ENCODE measurements around the gene MED29. TPM values are rescaled to one million over a fixed set of nuclear protein-coding genes. Genes with fewer than 3 reads are reported as not detected.

The MED29 gene
- total and polyA plus RNA-seq, 2 of the 13 experiments (the other 11 are each of a cell fraction or from before 2014, with no cell fraction given) = 14.0 to 19.7 TPM

DNA sequence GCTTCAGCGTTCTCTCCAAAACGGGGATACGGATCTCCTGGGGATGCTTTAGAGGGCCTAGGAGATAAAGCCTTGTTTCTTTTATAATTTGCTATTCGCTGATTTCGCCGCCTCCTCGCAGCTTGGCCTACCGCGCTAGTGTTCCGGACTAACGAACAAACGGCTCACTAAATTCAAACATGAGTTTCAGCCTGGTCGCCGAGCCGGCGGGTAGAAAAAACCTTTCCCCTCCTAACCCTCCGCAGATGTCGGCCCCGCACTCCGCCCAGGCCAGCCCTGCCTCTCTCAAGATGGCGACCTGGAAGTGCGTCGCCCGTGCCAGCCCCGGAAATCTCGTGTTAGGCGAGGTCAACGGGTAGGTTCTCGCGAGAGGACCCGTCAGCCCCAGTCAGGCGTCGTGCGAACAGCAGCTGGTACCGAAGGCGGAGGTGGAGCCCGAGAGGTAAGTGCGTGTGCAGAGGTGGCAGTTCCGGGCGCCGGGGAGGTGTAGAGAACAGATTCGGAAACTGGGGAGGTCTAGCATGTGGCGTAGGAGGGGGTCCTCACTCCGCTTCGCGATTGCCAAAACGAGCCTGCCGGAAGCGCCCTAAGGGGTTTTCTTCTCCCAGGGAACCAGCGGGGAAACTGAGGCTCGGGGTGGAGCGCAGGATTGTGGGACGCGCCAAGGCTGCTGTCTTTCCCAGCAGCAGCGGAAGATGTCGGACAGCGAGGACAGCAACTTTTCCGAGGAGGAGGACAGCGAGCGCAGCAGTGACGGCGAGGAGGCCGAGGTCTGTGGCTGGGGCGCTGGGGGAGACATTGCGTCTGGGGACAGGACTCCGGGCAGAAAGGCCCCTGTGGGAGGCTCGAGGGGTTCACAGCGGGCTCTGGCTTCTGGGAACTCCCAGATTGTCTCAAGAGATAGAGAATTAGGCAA, 54.3 kb downstream of the MED29 start, which contains the start of gene SUPT5H (continued):
- TF ChIP-seq, protein P1, sequence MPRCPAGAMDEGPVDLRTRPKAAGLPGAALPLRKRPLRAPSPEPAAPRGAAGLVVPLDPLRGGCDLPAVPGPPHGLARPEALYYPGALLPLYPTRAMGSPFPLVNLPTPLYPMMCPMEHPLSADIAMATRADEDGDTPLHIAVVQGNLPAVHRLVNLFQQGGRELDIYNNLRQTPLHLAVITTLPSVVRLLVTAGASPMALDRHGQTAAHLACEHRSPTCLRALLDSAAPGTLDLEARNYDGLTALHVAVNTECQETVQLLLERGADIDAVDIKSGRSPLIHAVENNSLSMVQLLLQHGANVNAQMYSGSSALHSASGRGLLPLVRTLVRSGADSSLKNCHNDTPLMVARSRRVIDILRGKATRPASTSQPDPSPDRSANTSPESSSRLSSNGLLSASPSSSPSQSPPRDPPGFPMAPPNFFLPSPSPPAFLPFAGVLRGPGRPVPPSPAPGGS (CRISPR knock-in tag; IDR thresholded peaks at IDR 0.05) = peak; percentile 82
- TF ChIP-seq SNAPC2 (CRISPR knock-in tag; IDR thresholded peaks at IDR 0.05) (no peak), RORA (CRISPR knock-in tag; IDR thresholded peaks at IDR 0.05) (no peak), MEIS2 (CRISPR knock-in tag; IDR thresholded peaks at IDR 0.05) (peak; percentile 34), ZNF883 (CRISPR knock-in tag; IDR thresholded peaks at IDR 0.05; ENCODE audit: not compliant biosample characterization) (peak; percentile 92), ZNF317 (CRISPR knock-in tag; IDR thresholded peaks at IDR 0.05) (peak; percentile 87), MED1 (CRISPR knock-in tag; IDR thresholded peaks at IDR 0.05) (peak; percentile 79), SMAD1 (CRISPR knock-in tag; IDR thresholded peaks at IDR 0.05; ENCODE audit: borderline replicate concordance, low read depth) (no peak), ZNF274 (CRISPR knock-in tag; IDR thresholded peaks at IDR 0.05) (peak; percentile 86; the same call in 1 of the 2 replicates), STAT5B (CRISPR knock-in tag; IDR thresholded peaks at IDR 0.05) (no peak), CREM (IDR thresholded peaks at IDR 0.05) (peak; percentile 93), CREM (CRISPR knock-in tag; IDR thresholded peaks at IDR 0.05) (no peak), MIER3 (CRISPR knock-in tag; IDR thresholded peaks at IDR 0.05; ENCODE audit: borderline replicate concordance) (peak; percentile 52; the same call in 1 of the 2 replicates), RCOR2 (CRISPR knock-in tag; IDR thresholded peaks at IDR 0.05) (no peak), ZNF333 (CRISPR knock-in tag; IDR thresholded peaks at IDR 0.05; ENCODE audit: borderline replicate concordance) (peak; percentile 84; the same call in 1 of the 2 replicates)
- TF ChIP-seq, protein P2, sequence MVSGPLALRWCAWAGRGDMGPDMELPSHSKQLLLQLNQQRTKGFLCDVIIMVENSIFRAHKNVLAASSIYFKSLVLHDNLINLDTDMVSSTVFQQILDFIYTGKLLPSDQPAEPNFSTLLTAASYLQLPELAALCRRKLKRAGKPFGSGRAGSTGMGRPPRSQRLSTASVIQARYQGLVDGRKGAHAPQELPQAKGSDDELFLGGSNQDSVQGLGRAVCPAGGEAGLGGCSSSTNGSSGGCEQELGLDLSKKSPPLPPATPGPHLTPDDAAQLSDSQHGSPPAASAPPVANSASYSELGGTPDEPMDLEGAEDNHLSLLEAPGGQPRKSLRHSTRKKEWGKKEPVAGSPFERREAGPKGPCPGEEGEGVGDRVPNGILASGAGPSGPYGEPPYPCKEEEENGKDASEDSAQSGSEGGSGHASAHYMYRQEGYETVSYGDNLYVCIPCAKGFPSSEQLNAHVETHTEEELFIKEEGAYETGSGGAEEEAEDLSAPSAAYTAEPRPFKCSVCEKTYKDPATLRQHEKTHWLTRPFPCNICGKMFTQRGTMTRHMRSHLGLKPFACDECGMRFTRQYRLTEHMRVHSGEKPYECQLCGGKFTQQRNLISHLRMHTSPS (CRISPR knock-in tag; IDR thresholded peaks at IDR 0.05; ENCODE audit: low read depth) = 0 out of 2 replicates have a peak, but pooled peaks have one; percentile 44
- TF ChIP-seq, protein P3, sequence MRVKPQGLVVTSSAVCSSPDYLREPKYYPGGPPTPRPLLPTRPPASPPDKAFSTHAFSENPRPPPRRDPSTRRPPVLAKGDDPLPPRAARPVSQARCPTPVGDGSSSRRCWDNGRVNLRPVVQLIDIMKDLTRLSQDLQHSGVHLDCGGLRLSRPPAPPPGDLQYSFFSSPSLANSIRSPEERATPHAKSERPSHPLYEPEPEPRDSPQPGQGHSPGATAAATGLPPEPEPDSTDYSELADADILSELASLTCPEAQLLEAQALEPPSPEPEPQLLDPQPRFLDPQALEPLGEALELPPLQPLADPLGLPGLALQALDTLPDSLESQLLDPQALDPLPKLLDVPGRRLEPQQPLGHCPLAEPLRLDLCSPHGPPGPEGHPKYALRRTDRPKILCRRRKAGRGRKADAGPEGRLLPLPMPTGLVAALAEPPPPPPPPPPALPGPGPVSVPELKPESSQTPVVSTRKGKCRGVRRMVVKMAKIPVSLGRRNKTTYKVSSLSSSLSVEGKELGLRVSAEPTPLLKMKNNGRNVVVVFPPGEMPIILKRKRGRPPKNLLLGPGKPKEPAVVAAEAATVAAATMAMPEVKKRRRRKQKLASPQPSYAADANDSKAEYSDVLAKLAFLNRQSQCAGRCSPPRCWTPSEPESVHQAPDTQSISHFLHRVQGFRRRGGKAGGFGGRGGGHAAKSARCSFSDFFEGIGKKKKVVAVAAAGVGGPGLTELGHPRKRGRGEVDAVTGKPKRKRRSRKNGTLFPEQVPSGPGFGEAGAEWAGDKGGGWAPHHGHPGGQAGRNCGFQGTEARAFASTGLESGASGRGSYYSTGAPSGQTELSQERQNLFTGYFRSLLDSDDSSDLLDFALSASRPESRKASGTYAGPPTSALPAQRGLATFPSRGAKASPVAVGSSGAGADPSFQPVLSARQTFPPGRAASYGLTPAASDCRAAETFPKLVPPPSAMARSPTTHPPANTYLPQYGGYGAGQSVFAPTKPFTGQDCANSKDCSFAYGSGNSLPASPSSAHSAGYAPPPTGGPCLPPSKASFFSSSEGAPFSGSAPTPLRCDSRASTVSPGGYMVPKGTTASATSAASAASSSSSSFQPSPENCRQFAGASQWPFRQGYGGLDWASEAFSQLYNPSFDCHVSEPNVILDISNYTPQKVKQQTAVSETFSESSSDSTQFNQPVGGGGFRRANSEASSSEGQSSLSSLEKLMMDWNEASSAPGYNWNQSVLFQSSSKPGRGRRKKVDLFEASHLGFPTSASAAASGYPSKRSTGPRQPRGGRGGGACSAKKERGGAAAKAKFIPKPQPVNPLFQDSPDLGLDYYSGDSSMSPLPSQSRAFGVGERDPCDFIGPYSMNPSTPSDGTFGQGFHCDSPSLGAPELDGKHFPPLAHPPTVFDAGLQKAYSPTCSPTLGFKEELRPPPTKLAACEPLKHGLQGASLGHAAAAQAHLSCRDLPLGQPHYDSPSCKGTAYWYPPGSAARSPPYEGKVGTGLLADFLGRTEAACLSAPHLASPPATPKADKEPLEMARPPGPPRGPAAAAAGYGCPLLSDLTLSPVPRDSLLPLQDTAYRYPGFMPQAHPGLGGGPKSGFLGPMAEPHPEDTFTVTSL (CRISPR knock-in tag; IDR thresholded peaks at IDR 0.05; ENCODE audit: borderline replicate concordance) = no peak
- TF ChIP-seq, protein P4, sequence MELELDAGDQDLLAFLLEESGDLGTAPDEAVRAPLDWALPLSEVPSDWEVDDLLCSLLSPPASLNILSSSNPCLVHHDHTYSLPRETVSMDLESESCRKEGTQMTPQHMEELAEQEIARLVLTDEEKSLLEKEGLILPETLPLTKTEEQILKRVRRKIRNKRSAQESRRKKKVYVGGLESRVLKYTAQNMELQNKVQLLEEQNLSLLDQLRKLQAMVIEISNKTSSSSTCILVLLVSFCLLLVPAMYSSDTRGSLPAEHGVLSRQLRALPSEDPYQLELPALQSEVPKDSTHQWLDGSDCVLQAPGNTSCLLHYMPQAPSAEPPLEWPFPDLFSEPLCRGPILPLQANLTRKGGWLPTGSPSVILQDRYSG (CRISPR knock-in tag; IDR thresholded peaks at IDR 0.05) = 0 out of 2 replicates have a peak, but pooled peaks have one; percentile 3

Data from HepG2 (cell line).